ENCODE measurements around the gene KMT2A. TPM values are rescaled to one million over a fixed set of nuclear protein-coding genes. Genes with fewer than 3 reads are reported as not detected.

The KMT2A gene
- total RNA-seq, 4 donors from 2014 or later = 78.6 to 101 (median 86.8) TPM

GRCh38 chr11:118441770-118442275 is 5.5 kb downstream of the KMT2A start:
- H3K36me3 ChIP-seq = no peaks in the 10 kb centered on the region
- WGBS, 2 donors = 29 to 38% methylated on average over 3 of the region's 3 CpGs
- no peak overlapping the region for H3K4me3 ChIP-seq
- peaks cover 0 to 90% (median 43%) of the 10 kb centered on the region in 4 donors for H3K4me1 ChIP-seq
- DNase-seq (ENCODE audit: low spot score in 2 of 2) = no peak
- TF ChIP-seq, protein P1, sequence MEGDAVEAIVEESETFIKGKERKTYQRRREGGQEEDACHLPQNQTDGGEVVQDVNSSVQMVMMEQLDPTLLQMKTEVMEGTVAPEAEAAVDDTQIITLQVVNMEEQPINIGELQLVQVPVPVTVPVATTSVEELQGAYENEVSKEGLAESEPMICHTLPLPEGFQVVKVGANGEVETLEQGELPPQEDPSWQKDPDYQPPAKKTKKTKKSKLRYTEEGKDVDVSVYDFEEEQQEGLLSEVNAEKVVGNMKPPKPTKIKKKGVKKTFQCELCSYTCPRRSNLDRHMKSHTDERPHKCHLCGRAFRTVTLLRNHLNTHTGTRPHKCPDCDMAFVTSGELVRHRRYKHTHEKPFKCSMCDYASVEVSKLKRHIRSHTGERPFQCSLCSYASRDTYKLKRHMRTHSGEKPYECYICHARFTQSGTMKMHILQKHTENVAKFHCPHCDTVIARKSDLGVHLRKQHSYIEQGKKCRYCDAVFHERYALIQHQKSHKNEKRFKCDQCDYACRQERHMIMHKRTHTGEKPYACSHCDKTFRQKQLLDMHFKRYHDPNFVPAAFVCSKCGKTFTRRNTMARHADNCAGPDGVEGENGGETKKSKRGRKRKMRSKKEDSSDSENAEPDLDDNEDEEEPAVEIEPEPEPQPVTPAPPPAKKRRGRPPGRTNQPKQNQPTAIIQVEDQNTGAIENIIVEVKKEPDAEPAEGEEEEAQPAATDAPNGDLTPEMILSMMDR (IDR thresholded peaks at IDR 0.05) = no peak
- no peak for TF ChIP-seq EP300 (IDR thresholded peaks at IDR 0.05)
- no peak for TF ChIP-seq POLR2A (IDR thresholded peaks at IDR 0.05)
- no peaks in the 10 kb centered on the region for H3K27me3 ChIP-seq
- H3K9me3 ChIP-seq = no peaks in the 10 kb centered on the region
- no peak overlapping the region for H3K27ac ChIP-seq

GRCh38 chr11:118442301-118442700 is 6.0 kb downstream of the KMT2A start:
- WGBS, 2 donors = 68 to 75% methylated on average over 3 of the region's 3 CpGs

GRCh38 chr11:118442908-118443589 is 6.8 kb downstream of the KMT2A start:
- Histone ChIP-seq H3K36me3 (no peaks in the 10 kb centered on the region), H3K27ac (no peak overlapping the region), H3K4me1 (peaks cover 0 to 93% (median 45%) of the 10 kb centered on the region in 4 donors), H3K4me3 (no peak overlapping the region), H3K9me3 (no peaks in the 10 kb centered on the region), H3K27me3 (no peaks in the 10 kb centered on the region)
- WGBS, 2 donors = 77 to 80% methylated on average over 4 of the region's 4 CpGs
- TF ChIP-seq POLR2A (IDR thresholded peaks at IDR 0.05) = no peak
- TF ChIP-seq, protein P1 (IDR thresholded peaks at IDR 0.05) = no peak
- no peak for TF ChIP-seq EP300 (IDR thresholded peaks at IDR 0.05)
- no peak for DNase-seq (ENCODE audit: low spot score in 2 of 2)

More at GRCh38 chr11:118442301-118442700, 6.0 kb downstream of the KMT2A start:
- peaks cover 0 to 93% (median 43%) of the 10 kb centered on the region in 4 donors for H3K4me1 ChIP-seq
- DNase-seq (ENCODE audit: low spot score in 2 of 2) = no peak
- no peaks in the 10 kb centered on the region for H3K9me3 ChIP-seq
- no peak overlapping the region for H3K4me3 ChIP-seq
- no peaks in the 10 kb centered on the region for H3K36me3 ChIP-seq
- H3K27ac ChIP-seq = no peak overlapping the region
- TF ChIP-seq, protein P1 (IDR thresholded peaks at IDR 0.05) = no peak
- TF ChIP-seq POLR2A (IDR thresholded peaks at IDR 0.05) = no peak
- TF ChIP-seq EP300 (IDR thresholded peaks at IDR 0.05) = no peak
- no peaks in the 10 kb centered on the region for H3K27me3 ChIP-seq

- H3K4me3 ChIP-seq = no peak overlapping the region
- H3K4me1 ChIP-seq = peaks cover 0 to 94% (median 46%) of the 10 kb centered on the region in 4 donors
- no peaks in the 10 kb centered on the region for H3K27me3 ChIP-seq
- TF ChIP-seq EP300 (IDR thresholded peaks at IDR 0.05) (no peak), POLR2A (IDR thresholded peaks at IDR 0.05) (no peak)
- no peaks in the 10 kb centered on the region for H3K9me3 ChIP-seq
- H3K27ac ChIP-seq = no peak overlapping the region
- WGBS, 2 donors = 69 to 79% methylated on average over 2 of the region's 2 CpGs
- no peak for DNase-seq (ENCODE audit: low spot score in 2 of 2)
- H3K36me3 ChIP-seq = no peaks in the 10 kb centered on the region
Observed at GRCh38 chr11:118443590-118444218, 7.4 kb downstream of the KMT2A start.

GRCh38 chr11:118447423-118447822 is 11.1 kb downstream of the KMT2A start:
- no peak for DNase-seq (ENCODE audit: low spot score in 2 of 2)
- H3K27me3 ChIP-seq = no peaks in the 10 kb centered on the region
- H3K27ac ChIP-seq = no peak overlapping the region
- WGBS, 2 donors = 72 to 75% methylated on average over 4 of the region's 4 CpGs
- TF ChIP-seq, protein P1 (IDR thresholded peaks at IDR 0.05) = no peak
- TF ChIP-seq POLR2A (IDR thresholded peaks at IDR 0.05) = no peak
- TF ChIP-seq EP300 (IDR thresholded peaks at IDR 0.05) = no peak
- H3K36me3 ChIP-seq = peaks cover 0 to 4% (median 0%) of the 10 kb centered on the region in 3 donors
- H3K4me1 ChIP-seq = peaks cover 0 to 77% (median 19%) of the 10 kb centered on the region in 4 donors
- H3K4me3 ChIP-seq = no peak overlapping the region
- H3K9me3 ChIP-seq = no peaks in the 10 kb centered on the region
